GM21526 (cell line): ENCODE measurements around the gene STON2.
"Not testable (repeated sequence)": the region's sequence is repeated elsewhere in the genome, so short reads cannot be mapped to it uniquely, and the experiment has no call there.

ENCODE experiments used
- ATAC-seq: cut with Tn5 transposase; IDR thresholded peaks from one replicate; pipeline ENCODE4 v1.9.1; 2021; ENCODE audit warnings: moderate library complexity; ENCODE audit not compliant: unreplicated experiment, low FRiP score

Gene STON2

DNA sequence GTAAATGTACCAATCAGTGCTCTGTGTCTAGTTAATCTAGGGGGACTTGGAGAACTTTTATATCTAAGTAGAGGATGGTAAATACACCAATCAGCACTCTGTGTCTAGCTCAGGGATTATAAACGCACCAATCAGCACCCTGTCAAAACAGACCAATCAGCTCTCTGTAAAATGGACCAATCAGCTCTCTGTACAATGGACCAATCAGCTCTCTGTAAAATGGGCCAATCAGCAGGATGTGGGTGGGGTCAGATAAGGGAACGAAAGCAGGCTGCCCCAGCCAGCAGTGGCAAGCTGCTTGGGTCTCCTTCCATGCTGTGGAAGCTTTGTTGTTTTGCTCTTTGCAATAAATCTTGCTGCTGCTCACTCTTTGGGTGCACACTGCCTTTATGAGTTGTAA is 163.3 kb downstream of the STON2 start:
- ATAC-seq = not testable (repeated sequence)

- ATAC-seq = no peak
These were observed 164.0 kb downstream of the STON2 start for GRCh38 chr14:81236138-81236537.

GRCh38 chr14:81235096-81235495 is 165.0 kb downstream of the STON2 start:
- ATAC-seq = peak; percentile 54

DNA sequence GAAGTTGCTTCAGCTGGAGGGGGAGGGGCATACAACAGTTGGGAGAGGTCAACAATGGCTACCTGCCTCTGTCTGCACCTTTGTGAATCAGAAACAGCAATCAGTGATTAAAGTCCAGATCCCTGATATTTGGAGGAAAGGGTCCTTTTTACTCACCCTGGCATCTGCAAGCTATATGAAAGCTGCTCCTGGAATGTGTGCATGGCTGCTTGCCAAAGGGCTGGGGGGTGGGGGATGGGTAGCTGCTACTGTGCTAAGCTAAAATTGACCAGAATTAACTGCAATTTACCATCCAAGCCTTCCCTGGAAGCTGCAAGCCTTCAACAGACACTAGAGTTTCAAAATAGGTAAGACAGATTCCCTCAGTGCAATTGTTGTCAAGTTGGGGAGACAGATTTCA is 165.8 kb downstream of the STON2 start:
- no peak for ATAC-seq

DNA sequence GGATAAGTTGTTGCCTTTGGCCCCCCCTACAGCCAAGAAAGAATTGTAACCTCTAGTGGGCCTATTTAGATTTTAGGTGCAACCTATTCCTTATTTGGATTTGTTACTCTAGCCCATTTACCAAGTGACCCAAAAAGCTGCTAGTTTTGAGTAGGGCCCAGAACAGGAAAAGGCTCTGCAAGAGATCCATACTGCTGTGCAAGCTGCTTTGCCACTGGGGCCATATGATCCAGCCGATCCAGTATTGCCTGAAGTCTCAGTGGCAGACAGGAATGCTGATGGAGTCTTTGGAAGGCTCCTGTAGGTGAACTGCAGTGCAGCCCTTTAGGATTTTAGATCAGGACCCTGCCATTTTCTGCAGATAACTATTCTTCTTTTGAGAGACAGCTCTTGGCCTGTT is 166.5 kb downstream of the STON2 start:
- ATAC-seq = no peak

DNA sequence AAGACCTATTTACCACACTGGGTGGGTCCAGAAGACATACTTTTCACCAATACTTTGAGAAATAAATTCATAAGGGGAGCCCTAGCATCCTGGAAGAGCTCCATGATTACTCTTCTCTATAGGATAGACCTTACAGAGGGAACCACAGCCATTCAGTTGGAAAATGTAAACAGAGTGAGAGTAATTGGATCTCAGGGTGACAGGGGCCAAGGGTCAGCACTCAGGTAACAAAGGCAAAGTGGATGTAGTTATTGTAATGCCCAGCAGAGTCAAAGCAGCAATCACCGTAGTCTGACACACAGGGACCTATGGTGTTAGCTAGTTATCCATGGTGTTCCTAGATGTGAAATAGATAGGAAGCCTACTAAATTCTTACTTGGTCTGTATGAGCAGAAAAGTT is 168.6 kb downstream of the STON2 start:
- ATAC-seq = no peak

- no peak for ATAC-seq
These were observed 175.9 kb downstream of the STON2 start for GRCh38 chr14:81224222-81224621.

GRCh38 chr14:81223788-81224187 is 176.3 kb downstream of the STON2 start:
- ATAC-seq = not testable (repeated sequence)

DNA sequence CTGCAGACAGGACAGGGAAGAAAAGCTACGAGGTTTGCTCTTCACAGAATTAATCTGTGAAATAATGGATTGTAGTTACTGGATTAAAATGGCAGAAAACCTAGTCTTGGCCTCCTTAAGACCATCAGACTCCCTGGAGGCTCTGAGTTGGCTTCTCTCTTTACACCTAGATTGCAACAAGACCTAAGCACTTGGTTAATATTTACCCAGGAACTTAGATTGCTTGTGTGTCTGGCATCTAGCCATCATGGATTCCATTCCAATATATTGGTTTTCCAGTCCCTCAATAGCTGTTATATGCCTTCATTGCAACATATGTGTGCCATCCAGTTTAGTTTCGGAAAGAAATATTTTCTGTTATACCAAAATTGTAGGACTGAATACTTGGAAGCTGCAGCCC is 177.4 kb downstream of the STON2 start:
- ATAC-seq = no peak

- ATAC-seq = no peak
These were observed 178.0 kb downstream of the STON2 start for GRCh38 chr14:81222126-81222525.

DNA sequence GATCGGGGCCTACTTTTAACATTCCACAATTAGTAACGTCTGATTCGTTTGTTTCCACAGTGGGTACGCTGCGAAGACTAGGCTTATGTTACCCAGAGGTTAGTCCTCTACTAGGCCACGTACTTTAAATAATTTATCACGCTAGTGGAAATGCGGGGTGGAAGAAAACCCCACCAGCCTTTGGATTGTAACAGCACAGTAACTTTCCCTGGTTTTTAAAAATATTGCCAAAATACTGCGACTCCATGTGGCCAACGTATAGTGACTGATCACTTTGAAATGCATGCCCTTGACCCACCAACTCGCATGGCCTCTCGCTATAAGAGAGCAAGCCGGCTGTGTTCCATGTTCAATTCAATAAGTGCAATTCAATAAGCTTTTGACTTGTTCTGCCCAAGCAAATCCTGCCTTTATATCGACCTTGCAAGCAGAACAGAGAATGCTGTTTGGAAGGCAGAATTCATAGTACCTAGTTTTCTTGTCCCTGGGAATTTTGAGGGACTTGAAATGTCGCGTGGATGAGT is 178.5 kb downstream of the STON2 start:
- ATAC-seq = no peak

DNA sequence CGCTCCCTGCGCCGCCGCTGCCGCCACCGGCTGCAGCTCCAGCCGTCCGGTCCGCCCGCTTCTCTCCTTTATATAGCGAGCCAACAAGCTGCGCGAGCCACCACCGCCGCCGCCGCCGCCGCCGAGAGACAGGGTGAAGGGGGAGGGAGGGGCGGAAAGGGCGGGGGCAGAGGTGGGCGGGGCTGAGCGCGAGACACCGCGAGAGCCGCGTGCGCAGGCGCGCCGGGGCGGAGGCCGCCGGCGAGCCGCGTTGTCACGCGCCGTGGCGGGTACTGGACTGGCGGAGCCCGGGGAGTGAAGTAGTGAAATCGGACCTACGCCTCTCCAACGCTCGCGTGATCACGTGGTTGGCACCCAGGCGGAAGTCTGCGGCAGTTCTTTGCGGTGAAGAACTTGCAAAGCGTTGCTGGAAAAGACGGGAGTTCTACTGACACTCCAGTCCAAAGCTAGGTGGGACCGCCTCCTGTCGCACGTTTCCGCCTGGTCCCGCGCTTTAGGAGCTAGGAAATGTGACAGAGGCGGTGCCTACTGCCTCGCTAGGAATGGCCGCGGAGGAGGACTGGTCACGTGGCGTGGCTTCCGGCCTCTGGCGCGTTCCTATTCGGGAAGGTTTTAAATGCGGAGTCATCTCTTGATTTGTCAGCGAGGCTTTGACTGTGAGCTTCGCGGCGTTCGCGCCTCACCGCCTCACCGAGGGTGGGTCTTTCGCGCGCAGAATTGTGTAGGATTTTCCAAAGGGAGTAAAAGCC is 179.1 kb downstream of the STON2 start, which contains the start of gene GTF2A1:
GTF2A1 (minus strand) TSS at position 130 of the 749 bp plus-strand sequence. CDS start 441 bp downstream, outside the sequence.
- ATAC-seq = peak; percentile 74

GRCh38 chr14:81220580-81220829 is 179.6 kb downstream of the STON2 start:
- ATAC-seq = no peak

GRCh38 chr14:81219759-81220579 is 180.2 kb downstream of the STON2 start:
- ATAC-seq = no peak

DNA sequence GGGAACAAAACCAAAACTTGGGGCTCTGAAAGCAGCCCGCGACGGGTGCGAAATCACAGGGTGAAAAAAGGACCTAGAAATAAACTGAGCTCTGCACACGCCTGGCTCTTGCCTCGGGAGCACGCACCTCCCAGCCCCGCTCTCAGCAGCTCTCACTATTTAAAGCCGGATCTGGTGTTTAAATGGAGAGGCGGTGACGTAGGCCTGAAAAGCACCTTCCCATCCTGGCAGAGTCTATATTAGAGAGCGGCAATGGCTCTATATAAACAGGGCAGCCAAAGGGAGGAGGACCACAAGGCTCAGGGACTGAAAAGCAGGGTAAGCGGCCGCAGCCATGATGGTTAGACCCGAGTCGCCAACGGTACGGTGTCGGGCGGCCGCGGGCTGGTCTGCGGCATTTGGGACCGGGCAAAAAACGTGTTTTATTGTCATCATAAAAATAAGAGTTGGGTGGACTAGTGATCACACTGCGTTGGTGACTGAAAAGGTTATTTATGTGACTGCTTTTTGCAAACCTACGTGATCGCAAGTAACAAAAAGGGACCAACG is 180.8 kb downstream of the STON2 start:
- ATAC-seq = peak; percentile 61

GRCh38 chr14:81211844-81212243 is 188.3 kb downstream of the STON2 start:
- peak; percentile 70 for ATAC-seq
